Globus pallidus (tissue), 1 donor: Measurements from ENCODE around the gene ZNF723.
"Not testable (repeated sequence)": the region's sequence is repeated elsewhere in the genome, so short reads cannot be mapped to it uniquely, and the experiment has no call there.

ENCODE experiments used
- DNase-seq: peaks from one replicate; pipeline ENCODE4 v3.0.0-alpha.2; 2015; ENCODE audit warnings: low spot score

Gene ZNF723

DNA sequence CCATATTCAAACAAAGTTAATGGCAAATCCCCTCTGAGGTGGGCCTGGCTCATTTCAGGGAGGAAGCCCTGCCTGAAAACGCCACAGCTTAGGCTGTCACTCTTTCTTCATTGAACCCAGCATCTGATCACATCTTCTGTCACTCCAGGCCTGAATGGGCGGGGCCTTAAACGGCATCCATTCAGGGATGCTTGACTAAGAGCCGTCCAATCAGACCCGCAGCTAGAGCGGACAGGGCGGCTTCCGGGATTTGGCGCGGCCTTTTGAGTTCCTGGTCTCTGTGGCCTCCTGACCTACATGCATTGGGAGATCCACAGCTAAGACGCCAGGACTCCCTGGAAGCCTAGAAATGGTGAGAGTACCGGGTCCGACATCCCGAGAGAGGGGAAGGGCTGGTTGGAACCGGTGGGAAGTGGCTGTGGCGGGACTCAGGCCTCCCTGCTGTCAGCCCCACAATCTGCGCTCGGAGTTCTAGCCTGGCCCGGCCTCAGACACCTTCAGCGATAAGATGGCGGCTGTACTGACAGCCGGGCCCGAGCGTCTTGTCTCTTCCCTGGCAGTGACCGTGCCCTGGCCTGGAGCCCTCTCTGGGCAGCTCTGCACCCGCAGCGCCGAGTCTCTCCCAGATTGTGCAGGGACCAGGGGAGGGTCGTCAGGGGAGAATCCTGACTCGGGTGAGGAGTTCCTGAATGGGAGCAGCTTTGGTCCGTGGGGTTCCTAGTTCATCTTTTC is at the start of gene ZNF723:
Gene ZNF723 (plus strand): TSS at position 261 of the 732 bp plus-strand sequence. CDS start 89 bp downstream, at position 350.
- no peak for DNase-seq

DNA sequence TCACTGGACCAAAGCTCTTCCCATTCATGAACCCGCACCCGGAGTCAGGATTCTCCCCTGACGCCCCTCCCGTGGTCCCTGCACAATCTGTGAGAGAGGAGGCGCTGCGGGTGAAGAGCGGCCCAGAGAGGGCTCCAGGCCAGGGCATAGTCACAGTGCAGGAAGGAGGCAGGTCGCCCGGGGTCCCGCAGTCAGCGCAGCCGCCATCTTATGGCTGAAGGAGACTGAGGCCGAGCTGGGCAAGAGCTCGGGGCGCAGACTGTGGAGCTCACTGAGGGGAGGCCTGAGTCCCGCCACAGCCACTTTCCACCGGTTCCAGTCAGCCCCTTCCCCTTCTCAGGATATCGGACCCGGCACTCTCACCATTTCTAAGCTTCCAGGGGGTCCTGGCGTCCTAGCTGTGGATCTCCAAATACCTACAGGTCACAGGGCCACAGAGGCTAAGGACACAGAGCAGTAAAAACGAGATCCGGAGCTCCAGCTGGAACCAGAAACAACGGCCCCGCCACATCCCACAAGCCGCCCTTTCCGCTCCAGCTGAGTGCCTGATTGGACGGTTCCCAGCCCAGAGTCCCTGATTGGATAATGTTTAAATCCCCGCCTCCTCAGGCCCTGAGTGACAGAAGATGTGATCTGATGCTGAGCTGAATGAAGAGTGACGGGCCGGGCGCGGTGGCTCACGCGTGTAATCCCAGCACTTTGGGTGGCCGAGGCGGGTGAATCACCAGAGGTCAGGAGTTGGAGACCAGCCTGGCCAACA is 48.3 kb upstream of the ZNF723 start, which contains the start of gene ZNF99:
Gene ZNF99 (minus strand): TSS at position 501 of the 760 bp plus-strand sequence. CDS start 135 bp downstream, at position 366.
- DNase-seq = peak; percentile 80

DNA sequence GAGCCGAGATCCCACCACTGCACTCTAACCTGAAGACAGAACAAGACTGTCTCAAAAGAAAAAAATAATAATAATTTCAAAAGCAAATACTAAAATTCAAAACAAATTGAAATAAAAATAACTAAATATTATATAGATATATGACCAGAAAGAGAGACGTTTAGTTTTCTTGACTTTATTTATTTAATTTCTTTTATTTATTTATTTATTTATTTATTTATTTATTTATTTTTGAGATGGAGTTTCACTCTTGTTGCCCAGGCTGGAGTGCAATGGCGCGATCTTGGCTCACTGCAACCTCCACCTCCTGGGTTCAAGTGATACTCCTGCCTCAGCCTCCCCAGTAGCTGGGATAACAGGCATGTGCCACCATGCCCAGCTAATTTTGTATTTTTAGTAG is 39.2 kb upstream of the ZNF723 start:
- DNase-seq = not testable (repeated sequence)

DNA sequence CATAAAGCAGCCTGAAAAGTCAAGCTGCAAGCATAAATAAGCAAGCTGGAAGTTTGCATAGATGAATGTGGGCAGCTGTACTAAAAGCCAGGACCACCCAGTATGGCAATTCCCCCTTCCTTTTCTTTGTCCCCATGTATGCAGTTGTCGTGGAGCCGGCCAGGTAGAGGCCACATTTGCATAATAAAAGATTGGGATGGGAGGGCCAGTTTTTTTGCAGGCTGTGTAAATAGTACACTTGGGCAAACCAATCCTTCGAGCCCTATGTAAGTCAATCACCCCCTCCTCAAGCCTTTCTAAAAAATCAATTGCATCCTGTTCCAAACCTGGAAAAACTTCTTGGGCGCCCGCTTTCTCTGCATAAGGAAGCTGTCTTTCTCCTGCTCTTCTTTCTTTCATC is 35.1 kb upstream of the ZNF723 start:
- DNase-seq = no peak

DNA sequence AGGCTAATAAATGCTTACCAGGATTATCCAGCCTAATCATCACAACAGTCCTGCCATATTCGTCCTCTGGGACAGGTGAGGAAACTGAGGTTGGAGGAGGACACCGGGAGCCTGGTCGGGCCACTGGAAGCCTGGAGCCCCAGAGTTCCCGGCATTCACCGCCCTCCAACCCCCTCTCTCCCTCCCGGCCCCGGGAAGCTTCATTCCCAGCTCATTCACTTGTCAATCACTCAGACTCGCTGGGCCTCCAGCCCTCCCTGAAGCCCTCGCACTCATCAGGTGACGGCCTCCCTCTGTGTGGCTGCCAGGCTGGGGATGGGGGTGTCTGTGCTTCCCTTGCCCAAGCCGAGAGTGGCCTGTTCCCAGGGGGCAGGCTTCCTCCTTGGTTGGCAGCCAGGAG is 25.7 kb upstream of the ZNF723 start:
- no peak for DNase-seq

DNA sequence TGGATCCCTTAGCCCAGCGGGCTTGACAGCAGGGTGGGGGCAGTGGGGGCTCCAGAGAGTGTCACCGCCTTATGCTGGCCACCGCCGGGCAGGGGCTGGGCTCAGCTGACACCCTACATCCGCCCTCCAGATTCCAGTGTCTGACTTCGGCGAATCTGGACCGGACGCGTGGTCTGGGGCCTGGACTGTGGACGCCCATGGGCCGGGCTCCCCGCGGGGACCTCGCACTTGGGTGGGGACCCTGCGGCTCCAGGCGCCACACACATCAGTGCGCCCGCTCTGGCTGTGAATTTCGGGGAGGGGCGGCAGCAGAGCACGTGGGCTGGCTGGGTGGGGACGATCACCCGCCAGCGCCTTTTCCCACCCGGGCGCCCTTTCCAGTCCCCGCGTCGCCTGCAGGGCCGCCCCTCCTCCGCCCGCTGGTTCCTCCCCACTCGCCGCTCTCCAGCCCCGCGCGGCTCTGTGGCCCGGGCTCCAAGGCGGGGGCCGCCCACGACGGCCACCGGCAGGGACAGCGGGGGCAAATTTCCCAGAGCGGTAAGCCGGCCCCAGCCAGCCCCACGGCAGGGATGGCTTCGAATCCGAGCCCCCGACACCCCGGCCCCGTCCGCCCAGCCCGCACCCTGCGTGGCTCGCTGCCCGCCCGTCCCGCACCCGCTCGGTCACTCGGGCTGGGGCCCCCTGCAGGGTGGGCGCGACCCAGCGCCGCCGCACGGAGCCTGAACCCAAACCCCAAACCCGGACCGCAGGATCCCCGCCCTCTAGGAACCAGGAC is 24.8 kb upstream of the ZNF723 start:
- no peak for DNase-seq

DNA sequence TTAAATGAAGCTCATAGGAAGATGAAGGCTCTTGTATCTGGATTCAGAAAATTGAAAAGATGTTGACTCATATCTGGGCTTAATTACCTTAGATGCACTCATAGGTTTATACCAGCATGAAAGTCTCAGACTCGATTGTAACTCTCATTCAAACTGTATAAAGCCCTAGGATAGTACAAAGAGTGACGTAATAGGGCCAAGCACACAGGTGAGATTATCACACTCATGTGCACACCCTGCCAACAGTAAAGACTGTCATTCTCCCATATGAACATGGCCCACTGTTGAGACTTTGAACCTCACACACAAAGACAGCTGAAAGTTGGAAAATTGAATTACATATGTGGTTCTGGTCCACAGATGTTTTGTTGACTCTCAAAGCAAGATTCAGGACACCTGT is 18.0 kb upstream of the ZNF723 start:
- DNase-seq = no peak

DNA sequence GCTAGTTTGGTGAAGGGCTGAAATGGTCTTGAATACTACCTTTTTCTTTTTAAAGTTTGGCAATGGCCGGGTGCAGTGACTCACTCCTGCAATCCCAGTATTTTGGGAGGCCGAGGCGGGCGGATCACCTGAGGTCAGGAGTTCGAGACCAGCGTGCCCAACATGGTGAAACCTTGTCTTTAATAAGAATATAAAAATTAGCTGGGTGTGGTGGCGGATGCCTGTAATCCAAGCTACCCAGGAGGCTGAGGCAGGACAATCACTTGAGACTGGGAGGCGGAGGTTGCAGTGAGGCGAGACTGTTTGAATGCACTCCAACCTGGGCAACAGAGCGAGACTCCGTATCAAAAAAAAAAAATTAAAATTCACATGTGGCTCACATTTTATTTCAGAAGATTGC is 880 bp upstream of the ZNF723 start:
- DNase-seq = no peak

DNA sequence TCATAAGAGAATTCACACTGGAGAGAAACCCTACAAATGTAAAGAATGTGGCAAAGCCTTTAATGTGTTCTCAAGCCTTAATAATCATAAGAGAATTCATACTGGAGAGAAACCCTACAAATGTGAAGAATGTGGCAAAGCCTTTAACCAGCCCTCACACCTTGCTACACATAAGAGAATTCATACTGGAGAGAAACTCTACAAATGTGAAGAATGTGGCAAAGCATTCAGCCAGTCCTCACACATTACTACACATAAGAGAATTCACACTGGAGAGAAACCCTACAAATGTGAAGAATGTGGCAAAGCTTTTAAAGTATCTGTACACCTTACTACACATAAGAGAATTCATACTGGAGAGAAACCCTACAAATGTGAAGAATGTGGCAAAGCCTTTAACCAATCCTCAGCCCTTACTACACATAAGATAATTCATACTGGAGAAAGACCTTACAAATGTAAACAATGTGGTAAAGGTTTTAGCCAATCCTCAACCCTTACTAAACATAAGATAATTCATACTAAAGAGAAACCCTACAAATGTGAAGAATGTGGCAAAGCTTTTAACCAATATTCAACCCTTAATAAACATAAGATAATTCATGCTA is 25.7 kb downstream of the ZNF723 start:
- not testable (repeated sequence) for DNase-seq

DNA sequence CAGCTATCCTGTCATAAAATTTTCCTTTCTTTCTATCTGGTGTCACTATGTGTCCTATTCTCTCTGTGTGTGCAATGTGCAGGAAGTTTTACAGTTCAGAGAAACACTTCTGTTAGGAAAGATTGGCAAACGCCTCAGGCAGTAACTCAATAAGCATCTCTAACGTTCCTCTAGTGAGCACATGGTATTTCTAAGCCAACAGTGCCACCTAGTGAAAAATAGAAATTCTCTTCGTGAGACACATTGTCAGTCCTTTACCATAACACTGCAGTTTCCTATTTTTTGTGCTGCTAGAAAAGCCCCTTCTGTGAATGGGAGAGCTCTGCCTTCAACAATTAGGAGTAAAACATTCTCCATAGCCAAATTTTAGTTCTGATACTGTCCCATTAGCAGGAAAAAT is 50.7 kb downstream of the ZNF723 start:
- peak; percentile 67 for DNase-seq

DNA sequence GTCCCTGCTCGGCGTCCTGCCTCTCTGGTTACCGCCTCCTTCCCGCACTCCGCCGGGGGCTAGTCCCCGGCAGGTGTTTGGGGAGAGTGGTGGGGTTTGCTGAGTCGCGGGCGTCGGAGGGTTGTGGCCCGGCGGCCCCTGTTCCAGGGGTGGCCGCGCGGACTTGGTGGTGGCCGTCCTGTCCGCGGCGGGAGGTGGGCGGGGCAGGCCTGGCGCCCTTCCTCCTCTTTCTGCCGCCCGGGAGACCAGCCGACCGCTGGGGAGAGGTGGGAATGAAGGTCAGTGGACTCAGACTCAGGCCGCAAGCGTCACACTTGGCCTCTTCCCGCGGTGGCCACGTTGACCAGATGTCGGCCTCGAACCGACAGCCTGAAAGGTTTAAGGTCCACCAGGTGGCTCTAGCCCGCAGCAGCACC is 61.8 kb downstream of the ZNF723 start:
- DNase-seq = no peak

DNA sequence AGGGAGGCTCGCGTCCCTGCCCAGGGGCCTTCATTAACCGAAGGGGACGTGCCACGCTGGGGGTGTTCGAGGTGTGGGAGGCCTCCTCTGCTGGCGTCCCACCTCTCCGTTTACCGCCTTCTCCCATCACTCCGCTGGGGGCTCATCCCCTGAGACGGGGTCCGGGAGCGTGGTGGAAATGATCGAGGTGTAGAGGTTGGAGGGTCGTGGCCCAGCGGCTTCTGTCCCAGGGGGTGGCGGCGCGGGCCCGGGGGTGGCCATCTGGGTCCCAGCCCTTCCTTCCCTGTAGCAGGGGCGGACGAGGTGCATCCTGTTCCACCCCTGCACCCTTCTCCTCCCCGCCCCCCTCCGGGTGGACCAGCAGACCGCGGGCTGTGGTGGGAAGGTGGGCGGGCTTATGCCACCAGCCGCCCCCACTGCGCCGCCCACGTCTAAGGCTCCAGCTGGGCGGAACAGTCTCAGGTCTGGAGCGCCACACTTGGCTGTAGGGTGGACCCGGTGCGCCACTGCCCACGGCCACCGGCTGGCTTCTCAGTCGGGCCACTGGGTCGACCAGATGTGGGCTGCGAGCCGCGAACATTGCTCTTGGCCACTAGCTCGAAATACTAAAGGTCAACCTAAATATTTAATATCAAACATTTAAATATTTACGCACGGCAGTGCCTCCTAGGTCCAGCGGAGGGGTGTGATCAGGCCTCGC is 69.5 kb downstream of the ZNF723 start:
- DNase-seq = no peak
